RWPE1 (cell line): Measurements from ENCODE around the gene B4GALT1.
A peak's percentile ranks its signal among the peaks of the same experiment; 100 is the strongest.

Experiments
- CTCF ChIA-PET: fragments of 350-600 bp; sonication (Branson Sonifier 250); formaldehyde crosslinking; extraction: SDS; loops from one replicate; lab custom pipeline; 2021; lab: Yijun Ruan, JAX
- POLR2A ChIA-PET: fragments of 400-600 bp; formaldehyde crosslinking; extraction: SDS; loops from one replicate; lab custom pipeline; 2020; ENCODE audit warnings: antibody characterized with exemption; ENCODE audit not compliant: low non-redundant PET; lab: Yijun Ruan, JAX
- DNase-seq: peaks from one replicate; pipeline ENCODE4 v3.0.0; 2012; ENCODE audit warnings: low spot score
- H3K27ac ChIP-seq: fragments of 450-650 bp; 2 replicates; pipeline ENCODE4 v1.5.1; 2017
- CTCF ChIP-seq: fragments of 450-650 bp; conservative IDR thresholded peaks from 2 replicates; pipeline ENCODE4 v1.5.1; 2017; ENCODE audit warnings: low read depth, mild to moderate bottlenecking

Gene B4GALT1

GRCh38 chr9:33130961-33131789 is 36.0 kb downstream of the B4GALT1 start:
- ChIA-PET CTCF (interaction anchor here (1.0 to 1.1 kb wide), 2 partner anchors 8 to 19 kb away, joined by 3 read pairs; no protein-coding TSS in a partner anchor), POLR2A (no interaction called here)
- no peak for DNase-seq
- peak overlapping the region; percentile 86 for H3K27ac ChIP-seq
- no peak for TF ChIP-seq CTCF

GRCh38 chr9:33129886-33130881 is 37.0 kb downstream of the B4GALT1 start:
- CTCF ChIA-PET = interaction anchor here (0.5 to 1.1 kb wide), 2 partner anchors 9 to 29 kb away, joined by 3 to 4 read pairs; no protein-coding TSS in a partner anchor
- POLR2A ChIA-PET = no interaction called here
- no peak for TF ChIP-seq CTCF
- DNase-seq = peak; percentile 87
- H3K27ac ChIP-seq = peak overlapping the region; percentile 86

GRCh38 chr9:33129251-33129885 is 37.8 kb downstream of the B4GALT1 start:
- DNase-seq = no peak
- TF ChIP-seq CTCF = no peak
- CTCF ChIA-PET = interaction anchor here (0.7 kb wide), 1 partner anchor 55 kb away, joined by 3 read pairs; no protein-coding TSS in a partner anchor
- H3K27ac ChIP-seq = peak overlapping the region; percentile 86
- POLR2A ChIA-PET = no interaction called here

GRCh38 chr9:33128570-33128969 is 38.6 kb downstream of the B4GALT1 start:
- peak overlapping the region; percentile 86 for H3K27ac ChIP-seq
- ChIA-PET POLR2A (no interaction called here), CTCF (no interaction called here)
- TF ChIP-seq CTCF = no peak
- no peak for DNase-seq

GRCh38 chr9:33127881-33128280 is 39.3 kb downstream of the B4GALT1 start:
- no peak for DNase-seq
- TF ChIP-seq CTCF = no peak
- POLR2A ChIA-PET = no interaction called here
- H3K27ac ChIP-seq = peak overlapping the region; percentile 35
- CTCF ChIA-PET = no interaction called here
